ENCODE results near the gene SPAG16.

DNA sequence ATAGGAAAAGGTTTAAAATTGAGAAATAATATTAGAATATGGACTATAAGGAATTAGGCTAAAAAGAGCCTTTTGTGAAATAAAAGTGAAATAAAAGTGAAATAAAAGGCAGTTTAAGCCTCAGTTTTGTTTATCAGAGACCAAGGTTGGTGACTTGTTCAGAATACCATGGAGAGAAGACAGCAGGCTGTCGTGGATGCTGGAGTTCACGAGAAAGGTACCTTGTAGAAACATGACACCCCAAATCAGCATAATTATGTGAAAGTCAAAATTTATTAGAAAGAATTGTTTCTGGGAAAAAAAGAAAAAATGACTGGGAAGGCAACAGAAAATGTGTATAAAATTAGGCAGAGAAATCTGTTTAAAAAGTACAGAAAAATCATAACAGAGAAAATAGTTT is 46.5 kb upstream of the SPAG16 start:
- no peak for TF ChIP-seq CTCF (IDR thresholded peaks at IDR 0.05; ENCODE audit: low read length)
- TF ChIP-seq EZH2 (IDR thresholded peaks at IDR 0.05; ENCODE audit: borderline replicate concordance, low read length): no peak

Data from OCI-LY1 (cell line).